HL-60/S4 (cell line): ENCODE results near the gene KDSR.

Experiments
- in situ Hi-C: fragments of 300-500 bp; cut with MboI; formaldehyde crosslinking; loops from 2 replicates; pipeline ENCODE4 v1.14.3; 2022; ENCODE audit warnings: low sequenced_read_pairs

Gene KDSR

GRCh38 chr18:63322908-63323634 lies 43.9 kb downstream of the KDSR start:
- in situ Hi-C loops: loop anchor here (25.0 kb wide), 1 partner anchor 186 kb away; no protein-coding TSS in a partner anchor

- in situ Hi-C loops: loop anchor here (25.0 kb wide), 1 partner anchor 185 kb away; no protein-coding TSS in a partner anchor
Observed at GRCh38 chr18:63322206-63322605, 44.8 kb downstream of the KDSR start.

GRCh38 chr18:63321291-63321690 lies 45.7 kb downstream of the KDSR start:
- in situ Hi-C loops: loop anchor here (25.0 kb wide), 1 partner anchor 184 kb away; no protein-coding TSS in a partner anchor

GRCh38 chr18:63320975-63321265 lies 46.1 kb downstream of the KDSR start:
- in situ Hi-C loops: loop anchor here (25.0 kb wide), 1 partner anchor 184 kb away; no protein-coding TSS in a partner anchor

- in situ Hi-C loops: loop anchor here (25.0 kb wide), 1 partner anchor 183 kb away; no protein-coding TSS in a partner anchor
Observed at GRCh38 chr18:63320123-63320974, 46.7 kb downstream of the KDSR start.

GRCh38 chr18:63319383-63320122 lies 47.5 kb downstream of the KDSR start, which contains the start of gene BCL2:
BCL2 (minus strand) TSS chr18:63319769.
- in situ Hi-C loops: loop anchor here (25.0 kb wide), 1 partner anchor 182 kb away; no protein-coding TSS in a partner anchor

- in situ Hi-C loops: loop anchor here (25.0 kb wide), 1 partner anchor 182 kb away; no protein-coding TSS in a partner anchor
Observed at GRCh38 chr18:63318889-63319382, 48.1 kb downstream of the KDSR start.

- in situ Hi-C loops: loop anchor here (25.0 kb wide), 1 partner anchor 181 kb away; no protein-coding TSS in a partner anchor
Observed at GRCh38 chr18:63317982-63318888, 48.8 kb downstream of the KDSR start.

- in situ Hi-C loops: loop anchor here (25.0 kb wide), 1 partner anchor 180 kb away; no protein-coding TSS in a partner anchor
Observed at GRCh38 chr18:63317556-63317946, 49.5 kb downstream of the KDSR start.

GRCh38 chr18:63316612-63317555 lies 50.1 kb downstream of the KDSR start:
- in situ Hi-C loops: loop anchor here (25.0 kb wide), 1 partner anchor 180 kb away; no protein-coding TSS in a partner anchor

- in situ Hi-C loops: loop anchor here (25.0 kb wide), 1 partner anchor 179 kb away; no protein-coding TSS in a partner anchor
Observed at GRCh38 chr18:63315876-63316275, 51.1 kb downstream of the KDSR start.

- in situ Hi-C loops: loop anchor here (25.0 kb wide), 1 partner anchor 178 kb away; no protein-coding TSS in a partner anchor
Observed at GRCh38 chr18:63315131-63315662, 51.8 kb downstream of the KDSR start.

- in situ Hi-C loops: loop anchor here (25.0 kb wide), 1 partner anchor 177 kb away; no protein-coding TSS in a partner anchor
Observed at GRCh38 chr18:63314062-63314790, 52.8 kb downstream of the KDSR start.

GRCh38 chr18:63313396-63313917 lies 53.5 kb downstream of the KDSR start:
- in situ Hi-C loops: loop anchor here (25.0 kb wide), 1 partner anchor 176 kb away; no protein-coding TSS in a partner anchor

- in situ Hi-C loops: loop anchor here (25.0 kb wide), 1 partner anchor 176 kb away; no protein-coding TSS in a partner anchor
Observed at GRCh38 chr18:63312737-63313395, 54.1 kb downstream of the KDSR start.

- in situ Hi-C loops: loop anchor here (25.0 kb wide), 1 partner anchor 175 kb away; no protein-coding TSS in a partner anchor
Observed at GRCh38 chr18:63312019-63312409, 55.0 kb downstream of the KDSR start.
